OCI-LY3 (cell line): ENCODE measurements around the gene AK6.

Source experiments
- H2AFZ ChIP-seq: fragments of 200-600, 300-600 bp; shearing (Covaris generic); 2 replicates; pipeline ENCODE4 v1.6.0; 2014; ENCODE audit warnings: antibody characterized with exemption, low read depth, low read length
- H3K27ac ChIP-seq: fragments of 200-600, 300-600 bp; sonication (generic); 2 replicates; pipeline ENCODE4 v1.5.1; 2014; ENCODE audit warnings: mild to moderate bottlenecking, low read length, moderate library complexity, mixed read lengths
- H3K27me3 ChIP-seq: fragments of 200-600, 300-600 bp; sonication (generic); 2 replicates; pipeline ENCODE4 v1.6.1; 2014; ENCODE audit warnings: low read depth, low read length, mixed read lengths
- H3K36me3 ChIP-seq: fragments of 200-600, 300-600 bp; sonication (generic); replicated peaks from 2 replicates; pipeline ENCODE3; 2014; ENCODE audit warnings: low read depth, low read length, mixed read lengths
- H3K4me1 ChIP-seq: fragments of 300-600, 200-600 bp; sonication (generic); 2 replicates; pipeline ENCODE4 v1.6.1; 2014; ENCODE audit warnings: low read length, mixed read lengths
- H3K4me2 ChIP-seq: fragments of 200-600, 300-600 bp; sonication (generic); 2 replicates; pipeline ENCODE4 v1.6.1; 2014; ENCODE audit warnings: low read length, mixed read lengths
- H3K4me3 ChIP-seq: fragments of 300-600, 200-600 bp; sonication (generic); 2 replicates; pipeline ENCODE4 v1.5.1; 2014; ENCODE audit warnings: antibody characterized with exemption, mild to moderate bottlenecking, low read length, moderate library complexity
- H3K79me2 ChIP-seq: fragments of 300-600, 200-600 bp; shearing (Covaris generic); 2 replicates; pipeline ENCODE4 v1.6.1; 2014; ENCODE audit warnings: mild to moderate bottlenecking, low read length, mixed read lengths
- H3K9ac ChIP-seq: fragments of 300-600, 200-600 bp; shearing (Covaris generic); 2 replicates; pipeline ENCODE4 v1.6.0; 2014; ENCODE audit warnings: mild to moderate bottlenecking, low read length, moderate library complexity
- H3K9me3 ChIP-seq: fragments of 200-600, 300-600 bp; shearing (Covaris generic); 2 replicates; pipeline ENCODE4 v1.6.1; 2014; ENCODE audit warnings: low read length, mixed read lengths; ENCODE audit not compliant: insufficient read depth
- H4K20me1 ChIP-seq: fragments of 200-600, 300-600 bp; sonication (generic); 2 replicates; pipeline ENCODE4 v1.6.1; 2016; ENCODE audit warnings: low read length, mixed read lengths; ENCODE audit not compliant: insufficient read depth
- CTCF ChIP-seq: fragments of 200-600, 300-600 bp; sonication (generic); IDR thresholded peaks from 2 replicates; pipeline ENCODE4 v1.5.1; 2014; ENCODE audit warnings: antibody characterized with exemption, low read length, low read depth
- EZH2phosphoT487 ChIP-seq: fragments of 200-600 bp; shearing (Covaris generic); IDR thresholded peaks from 2 replicates; pipeline ENCODE4 v1.6.1; 2018; ENCODE audit warnings: antibody characterized with exemption, mixed run types, low read depth

Gene AK6

GRCh38 chr5:69369340-69370121 is at the start of gene AK6, which contains the start of the genes RAD17 and TAF9:
TSS of gene AK6 (minus strand) at chr5:69369520. CDS start at chr5:69369490, 30 bp downstream.
TSS of gene RAD17 (plus strand) at chr5:69369818. CDS start at chr5:69372209, 2,391 bp downstream.
TSS of gene TAF9 (minus strand) at chr5:69369520. CDS start at chr5:69365737, 3,783 bp downstream.
- H3K79me2 ChIP-seq: peaks cover 80% of the 10 kb centered on the region
- H3K9ac ChIP-seq: peak within 1 kb of the TSS; percentile 95
- peaks cover 17% of the 10 kb centered on the region for H3K4me1 ChIP-seq
- H3K27ac ChIP-seq: peak within 1 kb of the TSS; percentile 85
- H4K20me1 ChIP-seq: peaks cover 3% of the 10 kb centered on the region; the same call in 1 of the 2 replicates
- H3K27me3 ChIP-seq: no peaks in the 10 kb centered on the region
- peaks cover 10% of the 10 kb centered on the region for H3K36me3 ChIP-seq
- H3K4me2 ChIP-seq: peak within 1 kb of the TSS; percentile 93
- TF ChIP-seq EZH2phosphoT487 (no peak), CTCF (no peak)
- peak within 1 kb of the TSS; percentile 100 for H3K4me3 ChIP-seq
- H3K9me3 ChIP-seq: no peaks in the 10 kb centered on the region
- peak within 1 kb of the TSS; percentile 32; the same call in 1 of the 2 replicates for H2AFZ ChIP-seq

GRCh38 chr5:69418554-69418953 is 49.2 kb upstream of the AK6 start:
- H4K20me1 ChIP-seq: no peaks in the 10 kb centered on the region
- H3K79me2 ChIP-seq: no peaks in the 10 kb centered on the region
- no peak overlapping the region for H3K27ac ChIP-seq
- H3K27me3 ChIP-seq: no peaks in the 10 kb centered on the region
- no peak overlapping the region for H3K4me3 ChIP-seq
- H3K4me1 ChIP-seq: no peaks in the 10 kb centered on the region
- H2AFZ ChIP-seq: no peak overlapping the region
- H3K36me3 ChIP-seq: no peaks in the 10 kb centered on the region
- no peaks in the 10 kb centered on the region for H3K9me3 ChIP-seq
- TF ChIP-seq EZH2phosphoT487 (no peak), CTCF (no peak)
- H3K4me2 ChIP-seq: no peak overlapping the region
- no peak overlapping the region for H3K9ac ChIP-seq

GRCh38 chr5:69416699-69417098 is 47.4 kb upstream of the AK6 start:
- Histone ChIP-seq H2AFZ (no peak overlapping the region), H3K27ac (no peak overlapping the region), H3K4me2 (no peak overlapping the region), H3K36me3 (no peaks in the 10 kb centered on the region), H3K4me1 (no peaks in the 10 kb centered on the region), H3K27me3 (no peaks in the 10 kb centered on the region), H3K79me2 (no peaks in the 10 kb centered on the region), H3K4me3 (no peak overlapping the region), H3K9ac (no peak overlapping the region), H3K9me3 (no peaks in the 10 kb centered on the region), H4K20me1 (no peaks in the 10 kb centered on the region)
- TF ChIP-seq EZH2phosphoT487 (no peak), CTCF (no peak)

GRCh38 chr5:69416180-69416579 is 46.9 kb upstream of the AK6 start:
- no peak overlapping the region for H3K4me3 ChIP-seq
- no peak for TF ChIP-seq EZH2phosphoT487
- TF ChIP-seq CTCF: no peak
- no peak overlapping the region for H3K27ac ChIP-seq
- H3K36me3 ChIP-seq: no peaks in the 10 kb centered on the region
- no peak overlapping the region for H3K4me2 ChIP-seq
- H4K20me1 ChIP-seq: no peaks in the 10 kb centered on the region
- H2AFZ ChIP-seq: no peak overlapping the region
- H3K9me3 ChIP-seq: no peaks in the 10 kb centered on the region
- no peaks in the 10 kb centered on the region for H3K27me3 ChIP-seq
- H3K79me2 ChIP-seq: no peaks in the 10 kb centered on the region
- H3K4me1 ChIP-seq: no peaks in the 10 kb centered on the region
- no peak overlapping the region for H3K9ac ChIP-seq
